SK-MEL-5 (cell line): ENCODE results near the gene TLR4. TPM values are rescaled to one million over a fixed set of nuclear protein-coding genes. Genes with fewer than 3 reads are reported as not detected.

ENCODE experiments used
- small RNA-seq, 2 experiments: library from RNA; depleted of rRNA; stranded (forward); fragments of <200 nt; gene quantifications; one replicate each; pipeline ENCODE3, GENCODE V24; 2014
- total RNA-seq: library from RNA; depleted of rRNA; stranded (reverse); fragments of >200 nt; shearing (Covaris generic); gene quantifications from 2 replicates; pipeline ENCODE4 v1.2.3, GENCODE V29; 2014

TLR4 gene
- total RNA-seq, 1 experiment from 2014 or later: 3.0 TPM

Small RNA genes within 50 kb of the gene (small RNA-seq; reads per million reads assigned to genes)
- 0 reads per million in 2 experiments for gene RNU6-1082P
